ENCODE results near the gene ENKUR.
"Not testable (repeated sequence)": the region's sequence is repeated elsewhere in the genome, so short reads cannot be mapped to it uniquely, and the experiment has no call there.

ENKUR gene

DNA sequence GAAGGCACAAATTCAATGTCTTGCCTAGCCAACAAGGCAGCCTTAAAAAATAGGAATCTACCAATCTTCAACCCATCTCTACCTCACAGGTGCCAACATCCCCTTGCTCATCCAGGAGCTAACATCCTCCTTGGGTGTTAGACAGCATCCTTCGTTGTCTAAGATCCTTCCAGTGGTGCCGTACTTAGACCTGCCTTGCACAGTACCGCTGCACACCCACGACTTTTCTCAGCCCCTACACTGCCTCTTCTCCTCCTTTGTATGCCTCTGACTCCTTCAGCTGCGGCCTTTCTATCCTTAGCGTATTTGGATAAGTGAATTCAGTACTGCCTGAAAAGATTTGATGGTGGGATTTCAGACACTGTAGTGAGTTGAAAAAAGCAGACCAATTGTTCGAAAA lies 47.6 kb downstream of the ENKUR start:
- Histone ChIP-seq H3K9ac (ENCODE audit: low read length) (no peak overlapping the region), H3K4me1 (ENCODE audit: control insufficient read depth, insufficient read depth, low read length) (peaks cover 5% of the 10 kb centered on the region), H3K27me3 (ENCODE audit: control insufficient read depth, insufficient read depth, low read length) (no peaks in the 10 kb centered on the region), H3K9me3 (ENCODE audit: control insufficient read depth, low read length) (no peaks in the 10 kb centered on the region), H3K4me3 (ENCODE audit: low read length) (no peak overlapping the region), H3K36me3 (ENCODE audit: control insufficient read depth, insufficient read depth, low read length) (no peaks in the 10 kb centered on the region)

DNA sequence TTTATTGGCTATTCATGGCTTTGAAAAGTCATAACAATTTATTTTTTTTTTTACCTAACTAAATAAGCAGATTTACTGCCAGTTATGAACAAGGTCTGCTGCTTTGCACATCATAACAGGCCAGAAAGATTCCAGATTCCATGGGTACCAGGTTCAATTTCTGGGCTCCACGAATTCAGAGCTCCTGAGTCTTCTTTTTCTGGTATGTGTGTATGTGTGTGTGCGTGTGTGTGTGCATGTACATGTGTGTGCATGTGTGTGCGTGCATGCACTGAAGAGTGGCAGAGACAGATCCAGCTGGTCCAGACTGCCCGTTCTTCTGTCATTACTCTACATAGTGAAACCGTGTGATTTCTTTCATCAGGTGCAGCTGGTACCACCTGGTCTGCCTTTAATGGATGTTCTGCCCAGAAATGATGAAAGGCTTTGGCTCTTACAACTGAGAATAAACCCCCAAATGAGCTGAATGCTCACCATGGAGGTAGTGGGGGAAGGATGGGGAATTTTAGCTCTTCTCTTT lies 48.9 kb downstream of the ENKUR start:
- H3K27me3 ChIP-seq (ENCODE audit: control insufficient read depth, insufficient read depth, low read length): no peaks in the 10 kb centered on the region
- no peaks in the 10 kb centered on the region for H3K9me3 ChIP-seq (ENCODE audit: control insufficient read depth, low read length)
- no peak overlapping the region for H3K9ac ChIP-seq (ENCODE audit: low read length)
- no peaks in the 10 kb centered on the region for H3K36me3 ChIP-seq (ENCODE audit: control insufficient read depth, insufficient read depth, low read length)
- peaks cover 5% of the 10 kb centered on the region for H3K4me1 ChIP-seq (ENCODE audit: control insufficient read depth, insufficient read depth, low read length)
- no peak overlapping the region for H3K4me3 ChIP-seq (ENCODE audit: low read length)

DNA sequence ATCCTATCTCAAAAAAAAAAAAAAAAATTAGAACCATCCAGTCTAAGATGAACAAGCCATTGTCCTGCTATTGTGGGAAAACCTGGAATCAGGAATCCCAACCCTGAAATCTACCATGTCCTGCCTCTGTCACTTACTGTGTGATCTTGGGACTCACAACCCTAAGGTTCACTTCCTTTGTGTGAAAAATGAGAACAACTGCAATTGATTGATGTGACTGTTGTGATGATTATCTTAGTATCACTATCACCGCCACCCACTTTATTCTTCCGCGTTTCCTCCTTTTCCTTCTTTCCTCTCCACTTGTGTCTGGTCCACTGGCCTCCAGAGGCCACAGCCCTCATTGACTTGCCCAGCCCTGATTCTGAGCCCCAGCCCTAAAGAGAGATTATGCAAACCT lies 50.9 kb downstream of the ENKUR start:
- Histone ChIP-seq H3K4me1 (ENCODE audit: control insufficient read depth, insufficient read depth, low read length) (peaks cover 5% of the 10 kb centered on the region), H3K36me3 (ENCODE audit: control insufficient read depth, insufficient read depth, low read length) (no peaks in the 10 kb centered on the region), H3K9me3 (ENCODE audit: control insufficient read depth, low read length) (no peaks in the 10 kb centered on the region), H3K27me3 (ENCODE audit: control insufficient read depth, insufficient read depth, low read length) (no peaks in the 10 kb centered on the region), H3K4me3 (ENCODE audit: low read length) (no peak overlapping the region), H3K9ac (ENCODE audit: low read length) (no peak overlapping the region)

DNA sequence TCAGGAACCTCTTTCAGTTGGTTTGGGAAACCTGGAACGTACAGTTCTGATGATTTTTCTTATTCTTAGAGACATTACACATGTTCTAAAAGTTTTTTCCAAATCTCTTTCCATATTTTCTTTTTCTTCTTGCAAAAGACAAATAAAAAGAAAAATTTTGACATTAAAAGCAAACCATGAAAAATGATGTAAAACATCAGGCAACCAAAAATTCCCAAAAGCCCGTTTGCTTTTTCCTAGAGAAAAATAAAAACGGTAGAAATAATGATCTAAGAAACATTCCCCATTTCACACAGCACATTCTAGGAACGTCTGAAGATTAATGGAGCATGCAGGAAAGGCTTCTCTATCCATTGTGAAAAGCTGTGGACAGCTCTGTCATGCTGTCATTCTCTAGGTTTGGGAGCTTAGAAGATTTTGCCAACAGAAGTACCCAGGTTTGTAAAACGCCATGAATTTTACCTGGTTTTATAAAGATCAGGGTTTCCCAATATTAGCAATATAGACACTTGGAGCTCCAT lies 52.4 kb downstream of the ENKUR start:
- H3K27me3 ChIP-seq (ENCODE audit: control insufficient read depth, insufficient read depth, low read length): no peaks in the 10 kb centered on the region
- no peaks in the 10 kb centered on the region for H3K36me3 ChIP-seq (ENCODE audit: control insufficient read depth, insufficient read depth, low read length)
- peaks cover 11% of the 10 kb centered on the region for H3K4me1 ChIP-seq (ENCODE audit: control insufficient read depth, insufficient read depth, low read length)
- no peak overlapping the region for H3K9ac ChIP-seq (ENCODE audit: low read length)
- H3K4me3 ChIP-seq (ENCODE audit: low read length): no peak overlapping the region
- H3K9me3 ChIP-seq (ENCODE audit: control insufficient read depth, low read length): no peaks in the 10 kb centered on the region

DNA sequence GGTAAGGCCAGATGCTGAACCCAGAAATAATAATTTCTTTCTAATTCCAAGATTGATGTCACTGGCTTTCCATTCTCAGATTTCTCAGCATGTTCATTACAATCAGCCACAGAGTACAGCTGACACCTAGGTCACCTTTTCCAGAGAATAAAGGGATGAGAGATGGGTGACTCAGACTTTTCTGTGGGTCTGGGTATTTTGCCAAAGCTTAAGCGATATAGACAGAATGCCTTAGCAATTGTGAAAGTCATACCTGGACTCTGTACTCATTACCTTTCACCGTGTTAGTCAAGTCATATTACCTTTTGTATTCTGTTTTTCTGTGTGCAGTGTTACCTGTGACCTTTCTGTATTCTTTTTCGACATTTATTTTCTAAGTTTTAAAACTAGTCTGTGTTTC lies 53.0 kb downstream of the ENKUR start:
- no peaks in the 10 kb centered on the region for H3K36me3 ChIP-seq (ENCODE audit: control insufficient read depth, insufficient read depth, low read length)
- peaks cover 16% of the 10 kb centered on the region for H3K4me1 ChIP-seq (ENCODE audit: control insufficient read depth, insufficient read depth, low read length)
- H3K9me3 ChIP-seq (ENCODE audit: control insufficient read depth, low read length): no peaks in the 10 kb centered on the region
- no peaks in the 10 kb centered on the region for H3K27me3 ChIP-seq (ENCODE audit: control insufficient read depth, insufficient read depth, low read length)
- H3K4me3 ChIP-seq (ENCODE audit: low read length): no peak overlapping the region
- H3K9ac ChIP-seq (ENCODE audit: low read length): no peak overlapping the region

DNA sequence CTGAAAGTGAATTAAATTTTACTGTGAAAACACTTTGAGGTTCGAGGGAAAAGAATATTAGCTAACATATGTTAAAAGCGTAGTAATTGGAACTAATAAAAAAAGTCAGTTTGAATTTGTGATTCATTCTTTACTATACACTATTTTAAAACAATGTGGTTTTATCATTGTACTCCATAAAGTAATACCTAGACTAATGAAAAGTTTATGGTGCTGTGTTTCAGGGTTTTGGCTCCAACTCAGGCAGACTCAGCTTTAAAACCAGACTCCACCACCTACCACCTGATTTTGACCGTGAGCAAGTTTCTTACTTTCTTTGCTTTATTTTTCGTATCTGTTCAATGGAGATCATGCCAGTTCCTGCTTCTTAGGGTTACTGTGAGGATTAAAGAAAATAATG lies 54.4 kb downstream of the ENKUR start:
- peaks cover 16% of the 10 kb centered on the region for H3K4me1 ChIP-seq (ENCODE audit: control insufficient read depth, insufficient read depth, low read length)
- H3K9ac ChIP-seq (ENCODE audit: low read length): no peak overlapping the region
- H3K4me3 ChIP-seq (ENCODE audit: low read length): no peak overlapping the region
- H3K36me3 ChIP-seq (ENCODE audit: control insufficient read depth, insufficient read depth, low read length): no peaks in the 10 kb centered on the region
- no peaks in the 10 kb centered on the region for H3K9me3 ChIP-seq (ENCODE audit: control insufficient read depth, low read length)
- H3K27me3 ChIP-seq (ENCODE audit: control insufficient read depth, insufficient read depth, low read length): no peaks in the 10 kb centered on the region

- H3K4me3 ChIP-seq (ENCODE audit: low read length): no peak overlapping the region
- H3K9me3 ChIP-seq (ENCODE audit: control insufficient read depth, low read length): no peaks in the 10 kb centered on the region
- no peaks in the 10 kb centered on the region for H3K27me3 ChIP-seq (ENCODE audit: control insufficient read depth, insufficient read depth, low read length)
- no peaks in the 10 kb centered on the region for H3K36me3 ChIP-seq (ENCODE audit: control insufficient read depth, insufficient read depth, low read length)
- H3K4me1 ChIP-seq (ENCODE audit: control insufficient read depth, insufficient read depth, low read length): peaks cover 16% of the 10 kb centered on the region
- no peak overlapping the region for H3K9ac ChIP-seq (ENCODE audit: low read length)
Measured at GRCh38 chr10:24959382-24959730, 56.6 kb downstream of the ENKUR start.

- no peak overlapping the region for H3K9ac ChIP-seq (ENCODE audit: low read length)
- no peaks in the 10 kb centered on the region for H3K27me3 ChIP-seq (ENCODE audit: control insufficient read depth, insufficient read depth, low read length)
- H3K4me3 ChIP-seq (ENCODE audit: low read length): no peak overlapping the region
- no peaks in the 10 kb centered on the region for H3K36me3 ChIP-seq (ENCODE audit: control insufficient read depth, insufficient read depth, low read length)
- peaks cover 16% of the 10 kb centered on the region for H3K4me1 ChIP-seq (ENCODE audit: control insufficient read depth, insufficient read depth, low read length)
- no peaks in the 10 kb centered on the region for H3K9me3 ChIP-seq (ENCODE audit: control insufficient read depth, low read length)
Measured at GRCh38 chr10:24958721-24959381, 57.1 kb downstream of the ENKUR start.

DNA sequence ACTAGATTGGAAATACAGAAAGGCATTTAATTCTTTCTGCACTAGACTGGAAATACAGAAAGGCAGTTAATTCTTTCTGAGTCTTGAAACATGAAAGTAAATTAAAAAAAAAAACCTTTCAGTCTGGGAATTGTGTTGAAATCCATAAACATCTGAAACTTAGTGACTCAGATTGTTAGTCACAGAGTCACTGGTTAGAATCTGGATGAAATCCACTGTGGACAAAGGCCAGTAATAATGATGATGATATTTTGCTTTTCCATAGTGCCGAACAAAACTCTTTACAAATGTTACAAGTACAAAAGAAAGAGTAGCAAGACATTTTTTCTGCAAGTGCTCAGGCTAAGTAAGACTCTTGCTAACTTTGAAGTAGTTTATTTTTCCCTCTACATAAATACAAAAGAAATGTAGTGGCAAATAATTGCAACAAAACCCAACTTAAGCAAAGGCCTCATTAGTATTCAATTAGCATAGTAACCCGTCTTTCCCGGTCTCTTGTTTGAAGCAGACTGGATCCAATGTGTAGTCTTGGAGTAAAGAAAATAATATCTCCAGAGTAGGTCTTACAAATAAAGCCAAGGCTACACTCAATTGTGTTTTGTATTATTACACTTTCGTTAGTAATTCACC lies 57.8 kb downstream of the ENKUR start:
- H3K9ac ChIP-seq (ENCODE audit: low read length): no peak overlapping the region
- no peaks in the 10 kb centered on the region for H3K36me3 ChIP-seq (ENCODE audit: control insufficient read depth, insufficient read depth, low read length)
- no peak overlapping the region for H3K4me3 ChIP-seq (ENCODE audit: low read length)
- peaks cover 19% of the 10 kb centered on the region for H3K4me1 ChIP-seq (ENCODE audit: control insufficient read depth, insufficient read depth, low read length)
- no peaks in the 10 kb centered on the region for H3K27me3 ChIP-seq (ENCODE audit: control insufficient read depth, insufficient read depth, low read length)
- no peaks in the 10 kb centered on the region for H3K9me3 ChIP-seq (ENCODE audit: control insufficient read depth, low read length)

- H3K4me1 ChIP-seq (ENCODE audit: control insufficient read depth, insufficient read depth, low read length): peaks cover 21% of the 10 kb centered on the region
- H3K9ac ChIP-seq (ENCODE audit: low read length); H3K9me3 ChIP-seq (ENCODE audit: control insufficient read depth, low read length); H3K27me3 ChIP-seq (ENCODE audit: control insufficient read depth, insufficient read depth, low read length); H3K4me3 ChIP-seq (ENCODE audit: low read length); H3K36me3 ChIP-seq (ENCODE audit: control insufficient read depth, insufficient read depth, low read length): not testable (repeated sequence)
Measured at GRCh38 chr10:24957624-24958051, 58.3 kb downstream of the ENKUR start.

DNA sequence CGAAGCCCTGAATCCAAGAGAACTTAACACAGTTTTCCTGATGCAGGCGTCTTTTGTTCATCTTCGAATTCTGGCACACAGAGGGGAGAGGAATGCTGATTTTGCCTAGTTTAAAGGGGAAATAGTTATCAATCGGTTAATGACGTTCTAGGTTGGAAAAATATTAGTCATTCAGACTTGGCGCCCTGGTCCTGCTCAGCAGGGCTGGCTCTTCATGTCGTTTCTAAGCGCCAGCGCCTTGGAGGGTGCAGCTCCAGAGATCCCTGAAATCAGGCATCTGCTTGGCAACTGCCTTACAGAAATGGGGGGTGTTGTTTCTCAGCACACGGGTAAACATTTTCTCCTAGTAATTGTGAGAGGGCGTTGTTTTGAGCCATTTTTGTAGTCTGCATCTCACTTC lies 62.3 kb downstream of the ENKUR start:
- Histone ChIP-seq H3K4me3 (ENCODE audit: low read length) (no peak overlapping the region), H3K36me3 (ENCODE audit: control insufficient read depth, insufficient read depth, low read length) (no peaks in the 10 kb centered on the region), H3K27me3 (ENCODE audit: control insufficient read depth, insufficient read depth, low read length) (no peaks in the 10 kb centered on the region), H3K9ac (ENCODE audit: low read length) (no peak overlapping the region), H3K4me1 (ENCODE audit: control insufficient read depth, insufficient read depth, low read length) (peaks cover 28% of the 10 kb centered on the region), H3K9me3 (ENCODE audit: control insufficient read depth, low read length) (no peaks in the 10 kb centered on the region)

GRCh38 chr10:24952707-24953645 lies 63.0 kb downstream of the ENKUR start:
- Histone ChIP-seq H3K36me3 (ENCODE audit: control insufficient read depth, insufficient read depth, low read length) (no peaks in the 10 kb centered on the region), H3K4me1 (ENCODE audit: control insufficient read depth, insufficient read depth, low read length) (peaks cover 22% of the 10 kb centered on the region), H3K4me3 (ENCODE audit: low read length) (no peak overlapping the region), H3K27me3 (ENCODE audit: control insufficient read depth, insufficient read depth, low read length) (no peaks in the 10 kb centered on the region), H3K9me3 (ENCODE audit: control insufficient read depth, low read length) (no peaks in the 10 kb centered on the region), H3K9ac (ENCODE audit: low read length) (peak overlapping the region; percentile 81)

Data from mucosa of stomach (tissue), 1 donor.